Left lung (tissue), 14 donors: ENCODE data around the gene ACKR3. TPM values are rescaled to one million over a fixed set of nuclear protein-coding genes. Genes with fewer than 3 reads are reported as not detected.
A peak's percentile ranks its signal among the peaks of the same experiment; 100 is the strongest.

Experiments used
- ATAC-seq: fragments of 200-7000 bp; cut with Tn5 transposase; one replicate; pipeline ENCODE4 v1.9.1; 2020; ENCODE audit warnings: moderate library complexity
- DNase-seq, 4 donors: peaks; one replicate each; pipeline ENCODE4 v3.0.0-alpha.2; 2013 to 2020
- H3K27ac ChIP-seq, 2 donors: fragments of 200-600 bp; sonication (generic) in 1 of 2; one replicate each; pipeline versions ENCODE4 v1.5.0 to v1.8.0; 2020 to 2021
- H3K27me3 ChIP-seq, 2 donors: fragments of 200-600 bp; sonication (generic) in 1 of 2; one replicate each; pipeline versions ENCODE4 v1.5.0 to v1.8.0; 2020 to 2021
- H3K36me3 ChIP-seq, 2 donors: fragments of 200-600 bp; sonication (generic) in 1 of 2; one replicate each; pipeline versions ENCODE4 v1.5.0 to v1.8.0; 2020 to 2021
- H3K4me1 ChIP-seq, 2 donors: fragments of 200-600 bp; one replicate each; pipeline ENCODE4 v1.8.0; 2021
- H3K4me3 ChIP-seq, 2 donors: fragments of 200-600 bp; sonication (generic) in 1 of 2; one replicate each; pipeline versions ENCODE4 v1.5.0 to v1.8.0; 2020 to 2021; ENCODE audit warnings: mild to moderate bottlenecking in 1 of 2
- H3K9me3 ChIP-seq, 2 donors: fragments of 200-600 bp; sonication (generic) in 1 of 2; one replicate each; pipeline versions ENCODE4 v1.5.0 to v1.8.0; 2020 to 2021
- intact Hi-C, 2 donors: fragments of 100-400 bp; cut with DNase I; formaldehyde crosslinking; loops; one replicate each; pipeline versions ENCODE4 v1.11.2 to v1.14.2; 2022
- long read RNA-seq, 12 donors: library from polyadenylated mRNA in 2 of 12; unstranded in 2 of 12; transcript quantifications; one replicate each; pipeline ENCODE4 v2.0.0 and lab custom pipeline, GENCODE V29; 2019 to 2026
- polyA plus RNA-seq, 6 donors: library from polyadenylated mRNA; unstranded; fragments of 120-200 nt; gene quantifications; one replicate each; pipeline ENCODE4 v1.2.1, GENCODE V29; 2013; ENCODE audit not compliant: insufficient read length in 6 of 6
- total RNA-seq, 2 donors: library from RNA; stranded (reverse); fragmentation: NEBNext Ultra II Directional; extraction: Animal tissue kit (Norgen Biotek cat#: 25700); gene quantifications; one replicate each; pipeline ENCODE4 v1.2.1, GENCODE V29; 2021
- TF ChIP-seq, protein P1 (sequence below), 2 donors: fragments of 200-600 bp; sonication (generic) in 1 of 2; IDR thresholded peaks; one replicate each; pipeline versions ENCODE4 v1.5.0 to v1.8.0; 2021; ENCODE audit warnings: antibody characterized with exemption in 2 of 2
- donor health status: DM: no; HTN: yes; CAD: no.
- donor health status: DM: no; HTN: no; CAD: no.

The ACKR3 gene
- total RNA-seq (10 to 100 TPM in 1 of 2 donors, 1 to 10 TPM in 1; 9.9 to 12.6 TPM), polyA plus RNA-seq (10 to 100 TPM; 32.0 to 49.3 (median 34.9) TPM)
- long read RNA-seq, donor 1, transcript ACKR3-201 (2 exons, 2,203 nt): major isoform, 19 of 19 reads
- long read RNA-seq, donor 1, partial matches to known transcripts: 0 of 19 reads
- long read RNA-seq, donor 1, other reads (novel, unspliced or antisense): 0 of 19 reads
- long read RNA-seq, donor 2, transcript ACKR3-201 (2 exons, 2,203 nt): major isoform, 11 of 33 reads
- long read RNA-seq, donor 2, partial matches to known transcripts: 21 of 33 reads
- long read RNA-seq, donor 2, other reads (novel, unspliced or antisense): 0 of 33 reads
- long read RNA-seq, donor 3, transcript ACKR3-201 (2 exons, 2,203 nt): major isoform, 17 of 17 reads
- long read RNA-seq, donor 3, partial matches to known transcripts: 0 of 17 reads
- long read RNA-seq, donor 3, other reads (novel, unspliced or antisense): 0 of 17 reads
- long read RNA-seq, donor 4: 0 reads
- long read RNA-seq, donor 5, transcript ACKR3-201 (2 exons, 2,203 nt): major isoform, 18 of 19 reads
- long read RNA-seq, donor 5, partial matches to known transcripts: 0 of 19 reads
- long read RNA-seq, donor 5, other reads (novel, unspliced or antisense): 0 of 19 reads
- long read RNA-seq, donor 6, transcript ACKR3-201 (2 exons, 2,203 nt): major isoform, 11 of 18 reads
- long read RNA-seq, donor 6, partial matches to known transcripts: 7 of 18 reads
- long read RNA-seq, donor 6, other reads (novel, unspliced or antisense): 0 of 18 reads
- long read RNA-seq, donor 7, partial matches to known transcripts: 0 of 3 reads
- long read RNA-seq, donor 7, other reads (novel, unspliced or antisense): 0 of 3 reads
- long read RNA-seq, donor 8, transcript ACKR3-201 (2 exons, 2,203 nt): major isoform, 6 of 8 reads
- long read RNA-seq, donor 8, partial matches to known transcripts: 0 of 8 reads
- long read RNA-seq, donor 8, other reads (novel, unspliced or antisense): 0 of 8 reads
- long read RNA-seq, donor 9: 0 reads
- long read RNA-seq, donor 10, partial matches to known transcripts: 0 of 2 reads
- long read RNA-seq, donor 10, other reads (novel, unspliced or antisense): 2 of 2 reads
- long read RNA-seq, donor 11, transcript ACKR3-201 (2 exons, 2,203 nt): major isoform, 9 of 15 reads
- long read RNA-seq, donor 11, partial matches to known transcripts: 6 of 15 reads
- long read RNA-seq, donor 11, other reads (novel, unspliced or antisense): 0 of 15 reads
- long read RNA-seq, donor 12, transcript ACKR3-201 (2 exons, 2,203 nt): major isoform, 7 of 7 reads
- long read RNA-seq, donor 12, partial matches to known transcripts: 0 of 7 reads
- long read RNA-seq, donor 12, other reads (novel, unspliced or antisense): 0 of 7 reads

DNA sequence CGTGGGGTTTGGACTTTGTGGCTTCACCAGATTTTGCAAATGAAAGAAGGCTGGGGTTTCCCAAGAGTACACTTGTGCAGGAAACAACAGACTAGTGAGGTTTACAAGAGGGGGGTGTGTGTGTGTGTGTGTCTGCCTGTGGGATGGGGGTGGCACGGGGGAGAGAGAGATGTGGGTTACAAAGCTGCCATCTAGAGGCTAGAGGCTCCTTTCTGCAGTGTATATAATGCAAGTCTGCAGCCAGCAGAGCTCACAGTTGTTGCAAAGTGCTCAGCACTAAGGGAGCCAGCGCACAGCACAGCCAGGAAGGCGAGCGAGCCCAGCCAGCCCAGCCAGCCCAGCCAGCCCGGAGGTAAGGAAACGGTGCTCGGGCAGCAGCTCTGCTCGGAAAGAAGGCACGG, at the start of gene ACKR3:
Gene ACKR3, plus strand, starts transcription at position 253 of the 401 bp plus-strand sequence. CDS start 10,641 bp downstream, outside the sequence.
- H3K9me3 ChIP-seq: no peaks in the 10 kb centered on the region
- intact Hi-C loops: loop anchor here in 1 of 2 donors (10.0 kb wide), 2 partner anchors 55 to 215 kb away; no protein-coding TSS in a partner anchor
- H3K27me3 ChIP-seq: peaks cover 0 to 27% of the 10 kb centered on the region in 2 donors
- H3K36me3 ChIP-seq: no peaks in the 10 kb centered on the region
- peaks cover 12 to 42% of the 10 kb centered on the region in 2 donors for H3K4me1 ChIP-seq
- DNase-seq (peak; percentile 70 to 88 (median 80)), ATAC-seq (peak; percentile 91)
- peak within 1 kb of the TSS; percentile 67 to 78 for H3K27ac ChIP-seq
- H3K4me3 ChIP-seq: peak within 1 kb of the TSS; percentile 20 to 44
- TF ChIP-seq, protein P1, sequence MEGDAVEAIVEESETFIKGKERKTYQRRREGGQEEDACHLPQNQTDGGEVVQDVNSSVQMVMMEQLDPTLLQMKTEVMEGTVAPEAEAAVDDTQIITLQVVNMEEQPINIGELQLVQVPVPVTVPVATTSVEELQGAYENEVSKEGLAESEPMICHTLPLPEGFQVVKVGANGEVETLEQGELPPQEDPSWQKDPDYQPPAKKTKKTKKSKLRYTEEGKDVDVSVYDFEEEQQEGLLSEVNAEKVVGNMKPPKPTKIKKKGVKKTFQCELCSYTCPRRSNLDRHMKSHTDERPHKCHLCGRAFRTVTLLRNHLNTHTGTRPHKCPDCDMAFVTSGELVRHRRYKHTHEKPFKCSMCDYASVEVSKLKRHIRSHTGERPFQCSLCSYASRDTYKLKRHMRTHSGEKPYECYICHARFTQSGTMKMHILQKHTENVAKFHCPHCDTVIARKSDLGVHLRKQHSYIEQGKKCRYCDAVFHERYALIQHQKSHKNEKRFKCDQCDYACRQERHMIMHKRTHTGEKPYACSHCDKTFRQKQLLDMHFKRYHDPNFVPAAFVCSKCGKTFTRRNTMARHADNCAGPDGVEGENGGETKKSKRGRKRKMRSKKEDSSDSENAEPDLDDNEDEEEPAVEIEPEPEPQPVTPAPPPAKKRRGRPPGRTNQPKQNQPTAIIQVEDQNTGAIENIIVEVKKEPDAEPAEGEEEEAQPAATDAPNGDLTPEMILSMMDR (IDR thresholded peaks at IDR 0.05): peak; percentile 13 to 18

DNA sequence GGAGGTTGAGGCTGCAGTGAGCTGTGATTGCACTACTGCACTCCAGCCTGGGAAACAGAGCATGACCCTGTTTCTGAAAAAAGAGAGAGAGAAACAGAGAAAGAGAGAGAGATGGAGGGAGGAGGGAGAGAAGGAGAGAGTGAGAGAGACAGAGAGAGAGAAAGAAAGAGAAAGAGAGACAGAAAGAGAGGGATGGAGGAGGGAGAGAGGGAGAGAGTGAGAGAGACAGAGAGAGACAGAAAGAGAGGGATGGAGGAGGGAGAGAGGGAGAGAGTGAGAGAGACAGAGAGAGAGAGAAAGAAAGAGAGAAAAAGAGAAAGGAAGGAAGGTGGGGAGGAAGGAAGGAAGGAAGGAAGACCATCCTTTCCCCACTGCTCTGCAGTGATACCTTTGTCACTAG, 48.1 kb upstream of the ACKR3 start:
- peaks cover 0 to 3% of the 10 kb centered on the region in 2 donors for H3K4me1 ChIP-seq
- no peak for ATAC-seq
- no peak overlapping the region for H3K27ac ChIP-seq
- H3K9me3 ChIP-seq: no peaks in the 10 kb centered on the region
- TF ChIP-seq, protein P1 (IDR thresholded peaks at IDR 0.05): no peak
- intact Hi-C loops: no loop called here
- no peak for DNase-seq
- H3K36me3 ChIP-seq: no peaks in the 10 kb centered on the region
- H3K4me3 ChIP-seq: no peak overlapping the region
- H3K27me3 ChIP-seq: no peaks in the 10 kb centered on the region

DNA sequence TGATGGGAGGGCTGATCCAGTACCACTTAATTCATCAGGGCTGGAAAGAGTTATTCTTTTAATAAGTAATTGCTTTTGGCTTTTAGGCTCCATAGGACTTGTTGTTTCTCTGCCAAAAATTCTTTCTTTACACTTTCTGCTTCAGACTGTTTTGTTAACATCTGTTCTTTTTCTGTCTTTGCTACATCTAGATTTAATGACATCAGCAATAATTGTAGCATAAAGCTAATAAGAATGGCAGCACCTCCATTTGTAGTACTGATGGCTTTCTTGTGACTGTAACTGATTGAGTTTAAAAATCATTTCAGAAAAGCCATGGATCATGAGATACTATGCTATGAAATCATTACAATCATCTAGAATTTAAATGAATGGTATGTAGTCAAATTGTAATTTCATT, 46.4 kb upstream of the ACKR3 start:
- Histone ChIP-seq H3K9me3 (no peaks in the 10 kb centered on the region), H3K36me3 (no peaks in the 10 kb centered on the region), H3K4me1 (peaks cover 0 to 1% of the 10 kb centered on the region in 2 donors), H3K4me3 (no peak overlapping the region), H3K27me3 (no peaks in the 10 kb centered on the region), H3K27ac (no peak overlapping the region)
- ATAC-seq (no peak), DNase-seq (no peak)
- TF ChIP-seq, protein P1 (IDR thresholded peaks at IDR 0.05): no peak
- intact Hi-C loops: no loop called here

DNA sequence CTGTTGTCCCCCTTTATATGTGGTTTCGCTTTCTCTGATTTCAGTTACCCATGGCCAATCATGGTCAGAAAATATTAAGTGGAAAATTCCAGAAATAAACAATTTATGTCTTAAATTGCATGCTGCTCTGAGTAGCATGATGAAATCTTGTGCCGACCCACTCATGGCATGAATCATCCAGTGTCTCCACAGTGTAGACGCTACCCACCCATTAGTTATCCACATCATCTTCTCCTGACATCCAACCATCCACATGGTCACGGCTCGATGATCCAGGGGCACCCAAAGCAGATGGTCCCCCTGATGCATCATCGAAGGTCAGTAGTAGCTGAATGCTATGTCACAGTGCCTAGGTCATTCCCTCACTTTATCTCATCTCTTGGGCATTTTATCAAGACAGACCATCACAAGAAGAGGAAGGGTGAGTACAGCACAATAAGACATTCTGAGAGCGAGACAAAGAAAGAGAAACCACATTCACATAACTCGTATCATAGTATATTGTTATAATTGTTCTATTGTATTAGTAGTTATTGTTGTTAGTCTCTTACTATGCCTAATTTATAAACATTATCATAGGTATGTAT, 44.1 kb upstream of the ACKR3 start:
- no peak overlapping the region for H3K4me3 ChIP-seq
- no peaks in the 10 kb centered on the region for H3K9me3 ChIP-seq
- DNase-seq (no peak), ATAC-seq (no peak)
- intact Hi-C loops: no loop called here
- TF ChIP-seq, protein P1 (IDR thresholded peaks at IDR 0.05): no peak
- H3K27ac ChIP-seq: no peak overlapping the region
- H3K4me1 ChIP-seq: no peaks in the 10 kb centered on the region
- no peaks in the 10 kb centered on the region for H3K36me3 ChIP-seq
- H3K27me3 ChIP-seq: no peaks in the 10 kb centered on the region
